HG02981 (cell line): ENCODE results near the gene CCDC91.
"Not testable (repeated sequence)": the region's sequence is repeated elsewhere in the genome, so short reads cannot be mapped to it uniquely, and the experiment has no call there.

Experiments
- ATAC-seq: cut with Tn5 transposase; IDR thresholded peaks from one replicate; pipeline ENCODE4 v1.9.1; 2021; ENCODE audit warnings: mild to moderate bottlenecking, moderate library complexity; ENCODE audit not compliant: unreplicated experiment

CCDC91 gene

GRCh38 chr12:28350502-28350901, 160.2 kb downstream of the CCDC91 start:
- ATAC-seq: no peak

GRCh38 chr12:28351414-28351813, 161.2 kb downstream of the CCDC91 start:
- no peak for ATAC-seq

GRCh38 chr12:28355161-28355560, 164.9 kb downstream of the CCDC91 start:
- no peak for ATAC-seq

- ATAC-seq: no peak
Observed at GRCh38 chr12:28360253-28360652, 170.0 kb downstream of the CCDC91 start.

GRCh38 chr12:28367326-28367725, 177.1 kb downstream of the CCDC91 start:
- ATAC-seq: no peak

- no peak for ATAC-seq
Observed at GRCh38 chr12:28367993-28368392, 177.7 kb downstream of the CCDC91 start.

GRCh38 chr12:28369483-28369882, 179.2 kb downstream of the CCDC91 start:
- ATAC-seq: no peak

GRCh38 chr12:28374556-28374955, 184.3 kb downstream of the CCDC91 start:
- no peak for ATAC-seq

GRCh38 chr12:28378736-28379135, 188.5 kb downstream of the CCDC91 start:
- ATAC-seq: no peak

- ATAC-seq: not testable (repeated sequence)
Observed at GRCh38 chr12:28379779-28380178, 189.5 kb downstream of the CCDC91 start.

- no peak for ATAC-seq
Observed at GRCh38 chr12:28383368-28383767, 193.1 kb downstream of the CCDC91 start.

- ATAC-seq: no peak
Observed at GRCh38 chr12:28388879-28389278, 198.6 kb downstream of the CCDC91 start.

- ATAC-seq: no peak
Observed at GRCh38 chr12:28390206-28390605, 199.9 kb downstream of the CCDC91 start.

- no peak for ATAC-seq
Observed at GRCh38 chr12:28390761-28391385, 200.6 kb downstream of the CCDC91 start.

GRCh38 chr12:28409892-28410291, 219.6 kb downstream of the CCDC91 start:
- ATAC-seq: no peak

GRCh38 chr12:28413460-28414109, 223.3 kb downstream of the CCDC91 start:
- ATAC-seq: no peak

- ATAC-seq: no peak
Observed at GRCh38 chr12:28415755-28416154, 225.5 kb downstream of the CCDC91 start.

- ATAC-seq: no peak
Observed at GRCh38 chr12:28421374-28421773, 231.1 kb downstream of the CCDC91 start.

- ATAC-seq: no peak
Observed at GRCh38 chr12:28424965-28425364, 234.7 kb downstream of the CCDC91 start.

- ATAC-seq: peak; percentile 78
Observed at GRCh38 chr12:28425526-28425925, 235.3 kb downstream of the CCDC91 start.

- ATAC-seq: no peak
Observed at GRCh38 chr12:28427046-28427445, 236.8 kb downstream of the CCDC91 start.

GRCh38 chr12:28440081-28440608, 249.9 kb downstream of the CCDC91 start:
- no peak for ATAC-seq
